Neural cell (in vitro differentiated cells): Measurements from ENCODE around the gene SMARCA4. TPM values are rescaled to one million over a fixed set of nuclear protein-coding genes. Genes with fewer than 3 reads are reported as not detected.
"Not testable (repeated sequence)": the region's sequence is repeated elsewhere in the genome, so short reads cannot be mapped to it uniquely, and the experiment has no call there.

ENCODE experiments used
- H2AFZ ChIP-seq: fragments of 200-600, 300-800 bp; sonication (generic), shearing (Covaris generic); 2 replicates; pipeline ENCODE4 v1.6.0; 2014; ENCODE audit warnings: low read depth, mild to moderate bottlenecking, antibody characterized with exemption, low read length, moderate library complexity
- H3F3A ChIP-seq: fragments of 200-600 bp; shearing (Covaris generic); 2 replicates; pipeline ENCODE4 v1.6.1; 2016; ENCODE audit warnings: mild to moderate bottlenecking, moderate library complexity, mixed read lengths, antibody characterized with exemption, low read length; ENCODE audit not compliant: insufficient read depth, poor library complexity, severe bottlenecking
- H3K27ac ChIP-seq: fragments of 200-600, 300-800 bp; sonication (generic), shearing (Covaris generic); 2 replicates; pipeline ENCODE4 v1.5.1; 2014; ENCODE audit warnings: mild to moderate bottlenecking, low read length, moderate library complexity
- H3K27me3 ChIP-seq: fragments of 300-800, 200-600 bp; sonication (generic), shearing (Covaris generic); 2 replicates; pipeline ENCODE4 v1.6.0; 2014; ENCODE audit warnings: mild to moderate bottlenecking, low read depth, low read length, moderate library complexity; ENCODE audit not compliant: insufficient read depth
- H3K36me3 ChIP-seq: fragments of 300-800, 200-600 bp; sonication (generic), shearing (Covaris generic); 2 replicates; pipeline ENCODE4 v1.5.1; 2014; ENCODE audit warnings: mild to moderate bottlenecking, antibody characterized with exemption, low read length, moderate library complexity; ENCODE audit not compliant: insufficient read depth
- H3K4me2 ChIP-seq: fragments of 300-800, 200-600 bp; sonication (generic), shearing (Covaris generic); 2 replicates; pipeline ENCODE4 v1.6.0; 2014; ENCODE audit warnings: mild to moderate bottlenecking, low read length
- H3K4me3 ChIP-seq: fragments of 300-800, 200-600 bp; sonication (generic), shearing (Covaris generic); 2 replicates; pipeline ENCODE4 v1.5.1; 2014; ENCODE audit warnings: mild to moderate bottlenecking, low read length, moderate library complexity
- H3K79me2 ChIP-seq: fragments of 200-600 bp; shearing (Covaris generic); replicated peaks from 2 replicates; pipeline ENCODE4 v1.6.0; 2014; ENCODE audit warnings: mild to moderate bottlenecking, low read length, moderate library complexity; ENCODE audit not compliant: insufficient read depth
- H3K9ac ChIP-seq: fragments of 300-800, 200-600 bp; sonication (generic), shearing (Covaris generic); 2 replicates; pipeline ENCODE4 v1.6.1; 2016; ENCODE audit warnings: mild to moderate bottlenecking, low read length, mixed read lengths
- H3K9me2 ChIP-seq: fragments of 200-600 bp; shearing (Covaris generic); 2 replicates; pipeline ENCODE4 v1.6.1; 2016; ENCODE audit warnings: mild to moderate bottlenecking, low read length, mixed read lengths; ENCODE audit not compliant: insufficient read depth
- H3K9me3 ChIP-seq: fragments of 200-600, 300-800 bp; sonication (generic), shearing (Covaris generic); 2 replicates; pipeline ENCODE4 v1.6.1; 2016; ENCODE audit warnings: mild to moderate bottlenecking, mixed run types, low read length, moderate library complexity, mixed read lengths
- H4K20me1 ChIP-seq: fragments of 200-600 bp; shearing (Covaris generic); 2 replicates; pipeline ENCODE4 v1.6.1; 2016; ENCODE audit warnings: mild to moderate bottlenecking, mixed run types; ENCODE audit not compliant: insufficient read depth
- EP300 ChIP-seq: fragments of 450-650 bp; conservative IDR thresholded peaks from 2 replicates; pipeline ENCODE4 v1.6.1; 2014; ENCODE audit warnings: antibody characterized with exemption, mild to moderate bottlenecking, moderate library complexity; ENCODE audit not compliant: poor library complexity, severe bottlenecking
- EZH2 ChIP-seq: fragments of 200-600, 300-800 bp; shearing (Covaris generic), sonication (generic); IDR thresholded peaks from 2 replicates; pipeline ENCODE4 v1.6.1; 2014; ENCODE audit warnings: antibody characterized with exemption, low read length, borderline replicate concordance, mild to moderate bottlenecking; ENCODE audit not compliant: insufficient read depth, poor library complexity, severe bottlenecking
- MXI1 ChIP-seq: fragments of 450-650 bp; conservative IDR thresholded peaks from 2 replicates; pipeline ENCODE4 v1.6.1; 2014; ENCODE audit warnings: antibody characterized with exemption, mild to moderate bottlenecking; ENCODE audit not compliant: poor library complexity, severe bottlenecking
- POLR2AphosphoS5 ChIP-seq: IDR thresholded peaks from 2 replicates; pipeline ENCODE4 v1.6.1; 2012
- RAD21 ChIP-seq: fragments of 450-650 bp; conservative IDR thresholded peaks from 2 replicates; pipeline ENCODE4 v1.6.1; 2014; ENCODE audit warnings: antibody characterized with exemption, mild to moderate bottlenecking, moderate library complexity
- SMC3 ChIP-seq: fragments of 450-650 bp; conservative IDR thresholded peaks from 2 replicates; pipeline ENCODE4 v1.6.1; 2014; ENCODE audit warnings: antibody characterized with exemption, mild to moderate bottlenecking, moderate library complexity; ENCODE audit not compliant: poor library complexity
- TAF1 ChIP-seq: IDR thresholded peaks from 2 replicates; pipeline ENCODE4 v1.6.1; 2012; ENCODE audit warnings: low read depth
- polyA plus RNA-seq: library from polyadenylated mRNA; depleted of rRNA; stranded (reverse); fragments of >200 nt; gene quantifications from 2 replicates; pipeline ENCODE4 v1.2.3, GENCODE V29; 2014
- TF ChIP-seq, protein P1 (sequence below): IDR thresholded peaks from 2 replicates; pipeline ENCODE4 v1.6.1; 2012; ENCODE audit warnings: borderline replicate concordance
- TF ChIP-seq, protein P2 (sequence below): fragments of 450-650 bp; IDR thresholded peaks from 2 replicates; pipeline ENCODE4 v1.5.1; 2014; ENCODE audit warnings: antibody characterized with exemption, mild to moderate bottlenecking, moderate library complexity; ENCODE audit not compliant: poor library complexity, severe bottlenecking

The SMARCA4 gene
- polyA plus RNA-seq, 1 donor from 2014 or later: 97.3 TPM

DNA sequence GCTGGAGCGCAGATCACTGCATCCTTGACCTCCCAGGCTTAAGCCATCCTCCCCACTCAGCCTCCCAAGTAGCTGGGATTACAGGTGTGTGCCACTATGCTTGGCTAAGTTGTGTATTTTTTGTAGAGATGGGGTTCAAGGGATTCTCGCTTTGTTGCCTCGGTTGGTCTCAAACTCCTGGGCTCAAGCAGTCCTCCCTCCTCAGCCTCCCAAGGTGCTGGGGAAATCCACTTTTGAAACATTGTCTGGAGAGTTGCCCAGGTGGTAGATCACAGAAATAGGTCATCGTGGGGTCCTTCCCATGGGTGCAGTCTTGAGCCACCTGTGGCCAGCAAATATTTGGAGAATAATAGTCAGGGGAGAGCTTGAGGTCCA lies 133.7 kb downstream of the SMARCA4 start:
- Histone ChIP-seq H4K20me1 (no peaks in the 10 kb centered on the region), H3K27ac (no peak overlapping the region), H3K79me2 (peaks cover 86% of the 10 kb centered on the region), H3K27me3 (no peaks in the 10 kb centered on the region), H3K9me2 (no peaks in the 10 kb centered on the region), H2AFZ (no peak overlapping the region), H3K9me3 (no peaks in the 10 kb centered on the region), H3F3A (peaks cover 7% of the 10 kb centered on the region), H3K9ac (no peak overlapping the region), H3K4me2 (no peak overlapping the region), H3K4me3 (no peak overlapping the region), H3K36me3 (no peaks in the 10 kb centered on the region)
- TF ChIP-seq POLR2AphosphoS5 (no peak), TAF1 (no peak), EZH2 (no peak), EP300 (no peak), SMC3 (no peak), RAD21 (no peak), MXI1 (no peak)
- TF ChIP-seq, protein P1, sequence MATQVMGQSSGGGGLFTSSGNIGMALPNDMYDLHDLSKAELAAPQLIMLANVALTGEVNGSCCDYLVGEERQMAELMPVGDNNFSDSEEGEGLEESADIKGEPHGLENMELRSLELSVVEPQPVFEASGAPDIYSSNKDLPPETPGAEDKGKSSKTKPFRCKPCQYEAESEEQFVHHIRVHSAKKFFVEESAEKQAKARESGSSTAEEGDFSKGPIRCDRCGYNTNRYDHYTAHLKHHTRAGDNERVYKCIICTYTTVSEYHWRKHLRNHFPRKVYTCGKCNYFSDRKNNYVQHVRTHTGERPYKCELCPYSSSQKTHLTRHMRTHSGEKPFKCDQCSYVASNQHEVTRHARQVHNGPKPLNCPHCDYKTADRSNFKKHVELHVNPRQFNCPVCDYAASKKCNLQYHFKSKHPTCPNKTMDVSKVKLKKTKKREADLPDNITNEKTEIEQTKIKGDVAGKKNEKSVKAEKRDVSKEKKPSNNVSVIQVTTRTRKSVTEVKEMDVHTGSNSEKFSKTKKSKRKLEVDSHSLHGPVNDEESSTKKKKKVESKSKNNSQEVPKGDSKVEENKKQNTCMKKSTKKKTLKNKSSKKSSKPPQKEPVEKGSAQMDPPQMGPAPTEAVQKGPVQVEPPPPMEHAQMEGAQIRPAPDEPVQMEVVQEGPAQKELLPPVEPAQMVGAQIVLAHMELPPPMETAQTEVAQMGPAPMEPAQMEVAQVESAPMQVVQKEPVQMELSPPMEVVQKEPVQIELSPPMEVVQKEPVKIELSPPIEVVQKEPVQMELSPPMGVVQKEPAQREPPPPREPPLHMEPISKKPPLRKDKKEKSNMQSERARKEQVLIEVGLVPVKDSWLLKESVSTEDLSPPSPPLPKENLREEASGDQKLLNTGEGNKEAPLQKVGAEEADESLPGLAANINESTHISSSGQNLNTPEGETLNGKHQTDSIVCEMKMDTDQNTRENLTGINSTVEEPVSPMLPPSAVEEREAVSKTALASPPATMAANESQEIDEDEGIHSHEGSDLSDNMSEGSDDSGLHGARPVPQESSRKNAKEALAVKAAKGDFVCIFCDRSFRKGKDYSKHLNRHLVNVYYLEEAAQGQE: no peak
- TF ChIP-seq, protein P2, sequence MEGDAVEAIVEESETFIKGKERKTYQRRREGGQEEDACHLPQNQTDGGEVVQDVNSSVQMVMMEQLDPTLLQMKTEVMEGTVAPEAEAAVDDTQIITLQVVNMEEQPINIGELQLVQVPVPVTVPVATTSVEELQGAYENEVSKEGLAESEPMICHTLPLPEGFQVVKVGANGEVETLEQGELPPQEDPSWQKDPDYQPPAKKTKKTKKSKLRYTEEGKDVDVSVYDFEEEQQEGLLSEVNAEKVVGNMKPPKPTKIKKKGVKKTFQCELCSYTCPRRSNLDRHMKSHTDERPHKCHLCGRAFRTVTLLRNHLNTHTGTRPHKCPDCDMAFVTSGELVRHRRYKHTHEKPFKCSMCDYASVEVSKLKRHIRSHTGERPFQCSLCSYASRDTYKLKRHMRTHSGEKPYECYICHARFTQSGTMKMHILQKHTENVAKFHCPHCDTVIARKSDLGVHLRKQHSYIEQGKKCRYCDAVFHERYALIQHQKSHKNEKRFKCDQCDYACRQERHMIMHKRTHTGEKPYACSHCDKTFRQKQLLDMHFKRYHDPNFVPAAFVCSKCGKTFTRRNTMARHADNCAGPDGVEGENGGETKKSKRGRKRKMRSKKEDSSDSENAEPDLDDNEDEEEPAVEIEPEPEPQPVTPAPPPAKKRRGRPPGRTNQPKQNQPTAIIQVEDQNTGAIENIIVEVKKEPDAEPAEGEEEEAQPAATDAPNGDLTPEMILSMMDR: no peak

DNA sequence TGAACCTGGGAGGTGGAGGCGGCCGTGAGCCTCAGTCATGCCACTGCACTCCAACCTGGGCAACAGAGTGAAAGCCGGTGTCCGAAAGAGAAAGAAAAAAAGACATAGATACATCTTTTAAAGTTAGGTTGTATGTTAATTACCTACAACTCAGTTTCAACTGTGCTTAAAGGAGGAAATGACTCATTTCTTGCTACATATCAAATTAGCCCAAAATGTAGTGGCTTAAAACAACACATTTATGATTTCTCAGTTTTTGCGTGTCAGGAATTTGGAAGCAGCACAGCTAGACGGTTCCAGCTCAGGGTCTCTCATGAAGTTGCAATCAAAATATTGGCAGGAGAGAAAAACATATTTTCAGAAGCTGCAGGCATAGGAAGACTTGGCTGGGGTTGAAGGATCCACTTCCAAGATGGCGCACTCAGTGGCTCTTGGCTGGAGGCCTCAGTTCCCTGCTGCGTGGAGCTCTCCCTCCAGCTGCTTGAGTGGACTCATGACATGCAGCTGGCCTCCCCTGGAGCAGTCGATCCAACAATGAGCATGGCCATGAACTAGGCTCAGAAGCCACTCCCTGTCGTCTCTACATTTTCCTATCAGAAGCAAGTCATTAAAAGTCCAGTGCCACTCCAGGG lies 135.5 kb downstream of the SMARCA4 start:
- no peak overlapping the region for H2AFZ ChIP-seq
- TF ChIP-seq, protein P1: no peak
- no peak for TF ChIP-seq RAD21
- no peak for TF ChIP-seq EP300
- no peak for TF ChIP-seq SMC3
- no peak for TF ChIP-seq MXI1
- H4K20me1 ChIP-seq: no peaks in the 10 kb centered on the region
- H3K79me2 ChIP-seq: peaks cover 93% of the 10 kb centered on the region
- H3F3A ChIP-seq: peaks cover 5% of the 10 kb centered on the region
- no peaks in the 10 kb centered on the region for H3K9me3 ChIP-seq
- H3K9me2 ChIP-seq: no peaks in the 10 kb centered on the region
- H3K4me2 ChIP-seq: no peak overlapping the region
- H3K27ac ChIP-seq: no peak overlapping the region
- no peak overlapping the region for H3K4me3 ChIP-seq
- no peaks in the 10 kb centered on the region for H3K36me3 ChIP-seq
- H3K27me3 ChIP-seq: no peaks in the 10 kb centered on the region
- H3K9ac ChIP-seq: no peak overlapping the region

DNA sequence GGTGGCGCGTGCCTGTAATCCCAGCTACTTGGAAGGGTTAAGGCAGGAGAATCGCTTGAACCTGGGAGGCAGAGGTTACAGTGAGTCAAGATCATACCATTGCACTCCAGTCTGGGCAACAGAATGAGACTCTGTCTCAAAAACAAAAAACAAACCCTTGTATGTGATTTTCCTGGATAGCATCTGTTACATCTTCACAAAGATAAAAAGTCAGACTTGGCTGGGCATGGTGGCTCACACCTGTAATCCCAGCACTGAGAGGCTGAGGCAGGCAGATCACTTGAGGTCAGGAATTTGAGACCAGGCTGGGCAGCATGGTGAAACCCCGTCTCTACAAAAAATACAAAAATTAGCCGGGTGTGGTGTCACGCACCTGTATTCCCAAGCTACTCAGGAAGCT lies 136.5 kb downstream of the SMARCA4 start:
- peaks cover 84% of the 10 kb centered on the region for H3K79me2 ChIP-seq
- not testable (repeated sequence) for H3K4me2 ChIP-seq, H3K27ac ChIP-seq, H3F3A ChIP-seq, H2AFZ ChIP-seq, H3K9me3 ChIP-seq, H4K20me1 ChIP-seq, H3K27me3 ChIP-seq, H3K4me3 ChIP-seq, H3K36me3 ChIP-seq, H3K9ac ChIP-seq, H3K9me2 ChIP-seq
